HepG2 (cell line): ENCODE results near the gene ZMYND8. TPM values are rescaled to one million over a fixed set of nuclear protein-coding genes. Genes with fewer than 3 reads are reported as not detected.
A peak's percentile ranks its signal among the peaks of the same experiment; 100 is the strongest.

Experiments
- AGO1 ChIP-seq: fragments of 200-400 bp; formaldehyde crosslinking; IDR thresholded peaks from 2 replicates; pipeline ENCODE4 v1.6.1; 2017; ENCODE audit warnings: mild to moderate bottlenecking, low read depth, low read length, moderate library complexity; ENCODE audit not compliant: poor library complexity, severe bottlenecking
- BRD4 ChIP-seq: sonication (generic); formaldehyde crosslinking; IDR thresholded peaks from 2 replicates; pipeline ENCODE4 v1.4.0; 2020; ENCODE audit warnings: missing genetic modification reagents
- MEIS2 ChIP-seq: sonication (generic); formaldehyde crosslinking; IDR thresholded peaks from 2 replicates; pipeline ENCODE4 v1.9.0; 2021; ENCODE audit warnings: mild to moderate bottlenecking, missing genetic modification reagents
- REPIN1 ChIP-seq: sonication (generic); formaldehyde crosslinking; IDR thresholded peaks from 2 replicates; pipeline ENCODE4 v1.8.0; 2022; ENCODE audit warnings: missing genetic modification reagents, low read depth, mild to moderate bottlenecking, borderline replicate concordance
- SMAD1 ChIP-seq: sonication (generic); formaldehyde crosslinking; IDR thresholded peaks from 2 replicates; pipeline ENCODE4 v1.4.0; 2020; ENCODE audit warnings: missing genetic modification reagents, low read depth, mild to moderate bottlenecking, borderline replicate concordance
- XRCC5 ChIP-seq: fragments of 200-400 bp; formaldehyde crosslinking; optimal IDR thresholded peaks from 2 replicates; pipeline ENCODE3; 2017; ENCODE audit warnings: mild to moderate bottlenecking, low read length
- ZNF407 ChIP-seq: sonication (generic); formaldehyde crosslinking; IDR thresholded peaks from one replicate; pipeline ENCODE4 v1.5.1; 2020; ENCODE audit warnings: mild to moderate bottlenecking, missing genetic modification reagents; ENCODE audit errors: not compliant biosample characterization
- ZNF737 ChIP-seq: sonication (generic); formaldehyde crosslinking; IDR thresholded peaks from 2 replicates; pipeline ENCODE4 v1.5.0; 2020; ENCODE audit warnings: missing genetic modification reagents, mild to moderate bottlenecking, borderline replicate concordance
- polyA plus RNA-seq, 8 experiments: library from polyadenylated mRNA; depleted of rRNA in 3 of 8; stranded (reverse) in 7 of 8; unstranded in 1 of 8; fragments of >200 nt; fragmentation: Illumina TruSeq in 4 of 8; extraction: Trizol in 4 of 8; gene quantifications; 2 replicates each; pipeline versions ENCODE4 v1.2.1 to v1.2.3, GENCODE V29; 2011 to 2016; ENCODE audit warnings: low read depth in 4 of 8, missing spikeins in 1 of 8, mixed read lengths in 1 of 8; ENCODE audit not compliant: insufficient read depth in 1 of 8
- total RNA-seq, 5 experiments: library from RNA; depleted of rRNA; stranded (reverse); fragments of >200 nt; fragmentation: Illumina TruSeq; extraction: Trizol; gene quantifications; 2 replicates each; pipeline ENCODE4 v1.2.3, GENCODE V29; 2016; ENCODE audit warnings: low read depth in 1 of 5
- TF ChIP-seq, protein P1 (sequence below): IDR thresholded peaks from 2 replicates; pipeline ENCODE4 v1.6.1; 2018; ENCODE audit warnings: missing genetic modification reagents
- TF ChIP-seq, protein P2 (sequence below): sonication (generic); formaldehyde crosslinking; IDR thresholded peaks from 2 replicates; pipeline ENCODE4 v1.4.0; 2020; ENCODE audit warnings: missing genetic modification reagents

The ZMYND8 gene
- total and polyA plus RNA-seq, 2 of the 13 experiments (the other 11 are each of a cell fraction or from before 2014, with no cell fraction given), result 53.9 to 84.7 TPM

DNA sequence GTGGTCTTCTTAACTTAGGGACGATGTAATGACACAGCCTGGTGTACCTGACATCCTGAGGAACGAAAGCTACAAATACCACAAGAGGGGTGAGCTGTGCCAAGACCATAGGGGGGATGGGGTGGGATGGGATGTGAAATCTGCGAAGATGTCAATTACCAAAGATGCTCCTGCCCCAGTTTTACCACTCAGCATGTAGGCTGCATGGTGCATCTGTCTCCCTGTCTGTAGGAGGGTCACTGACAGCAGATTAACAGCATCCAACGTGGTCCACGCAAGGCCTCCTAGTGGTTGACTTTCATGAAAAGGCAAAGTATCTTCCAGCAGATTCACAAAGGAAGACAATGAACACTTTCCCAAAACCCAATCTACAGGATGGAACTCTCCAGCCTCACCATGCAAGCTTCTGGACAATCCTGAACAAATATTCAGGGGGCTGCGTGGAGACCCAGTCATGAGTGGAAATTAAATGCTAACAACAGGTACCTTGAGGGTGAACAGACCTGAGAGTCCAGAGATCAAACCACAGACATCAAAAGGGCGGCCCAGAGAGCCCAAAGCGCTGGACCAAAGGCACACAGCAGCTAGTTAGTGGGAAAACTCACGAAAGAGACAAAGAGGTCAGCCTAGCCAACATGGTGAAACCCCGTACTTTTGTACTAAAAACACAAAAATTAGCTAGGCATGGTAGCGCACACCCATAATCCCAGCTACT is 44.4 kb downstream of the ZMYND8 start (continued):
- TF ChIP-seq ZNF407 (CRISPR knock-in tag), result peak; percentile 10
- no peak for TF ChIP-seq BRD4 (CRISPR knock-in tag)
- TF ChIP-seq AGO1, result no peak
- peak; percentile 25 for TF ChIP-seq XRCC5
- TF ChIP-seq, protein P1, sequence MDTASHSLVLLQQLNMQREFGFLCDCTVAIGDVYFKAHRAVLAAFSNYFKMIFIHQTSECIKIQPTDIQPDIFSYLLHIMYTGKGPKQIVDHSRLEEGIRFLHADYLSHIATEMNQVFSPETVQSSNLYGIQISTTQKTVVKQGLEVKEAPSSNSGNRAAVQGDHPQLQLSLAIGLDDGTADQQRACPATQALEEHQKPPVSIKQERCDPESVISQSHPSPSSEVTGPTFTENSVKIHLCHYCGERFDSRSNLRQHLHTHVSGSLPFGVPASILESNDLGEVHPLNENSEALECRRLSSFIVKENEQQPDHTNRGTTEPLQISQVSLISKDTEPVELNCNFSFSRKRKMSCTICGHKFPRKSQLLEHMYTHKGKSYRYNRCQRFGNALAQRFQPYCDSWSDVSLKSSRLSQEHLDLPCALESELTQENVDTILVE (CRISPR knock-in tag), result no peak
- TF ChIP-seq MEIS2 (CRISPR knock-in tag), result no peak
- TF ChIP-seq SMAD1, result no peak
- TF ChIP-seq ZNF737, result no peak
- no peak for TF ChIP-seq REPIN1 (CRISPR knock-in tag)
- TF ChIP-seq, protein P2, sequence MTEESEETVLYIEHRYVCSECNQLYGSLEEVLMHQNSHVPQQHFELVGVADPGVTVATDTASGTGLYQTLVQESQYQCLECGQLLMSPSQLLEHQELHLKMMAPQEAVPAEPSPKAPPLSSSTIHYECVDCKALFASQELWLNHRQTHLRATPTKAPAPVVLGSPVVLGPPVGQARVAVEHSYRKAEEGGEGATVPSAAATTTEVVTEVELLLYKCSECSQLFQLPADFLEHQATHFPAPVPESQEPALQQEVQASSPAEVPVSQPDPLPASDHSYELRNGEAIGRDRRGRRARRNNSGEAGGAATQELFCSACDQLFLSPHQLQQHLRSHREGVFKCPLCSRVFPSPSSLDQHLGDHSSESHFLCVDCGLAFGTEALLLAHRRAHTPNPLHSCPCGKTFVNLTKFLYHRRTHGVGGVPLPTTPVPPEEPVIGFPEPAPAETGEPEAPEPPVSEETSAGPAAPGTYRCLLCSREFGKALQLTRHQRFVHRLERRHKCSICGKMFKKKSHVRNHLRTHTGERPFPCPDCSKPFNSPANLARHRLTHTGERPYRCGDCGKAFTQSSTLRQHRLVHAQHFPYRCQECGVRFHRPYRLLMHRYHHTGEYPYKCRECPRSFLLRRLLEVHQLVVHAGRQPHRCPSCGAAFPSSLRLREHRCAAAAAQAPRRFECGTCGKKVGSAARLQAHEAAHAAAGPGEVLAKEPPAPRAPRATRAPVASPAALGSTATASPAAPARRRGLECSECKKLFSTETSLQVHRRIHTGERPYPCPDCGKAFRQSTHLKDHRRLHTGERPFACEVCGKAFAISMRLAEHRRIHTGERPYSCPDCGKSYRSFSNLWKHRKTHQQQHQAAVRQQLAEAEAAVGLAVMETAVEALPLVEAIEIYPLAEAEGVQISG (CRISPR knock-in tag), result no peak
